Stimulated activated CD4-positive, alpha-beta T cell treated with anti-CD3 and anti-CD28 coated beads, TNF-alpha, amount 100 ng/mL, for 1 hour (primary cell): ENCODE measurements around the gene MED19.
A peak's percentile ranks its signal among the peaks of the same experiment; 100 is the strongest.
"Not testable (repeated sequence)": the region's sequence is repeated elsewhere in the genome, so short reads cannot be mapped to it uniquely, and the experiment has no call there.

ENCODE experiments used
- DNase-seq, 3 donors: peaks; one replicate each; pipeline ENCODE4 v3.0.0-alpha.2; 2020; ENCODE audit warnings: low read depth in 3 of 3, low spot score in 1 of 3

Gene MED19

GRCh38 chr11:57705432-57705831 is 6.6 kb downstream of the MED19 start:
- not testable (repeated sequence) for DNase-seq

DNA sequence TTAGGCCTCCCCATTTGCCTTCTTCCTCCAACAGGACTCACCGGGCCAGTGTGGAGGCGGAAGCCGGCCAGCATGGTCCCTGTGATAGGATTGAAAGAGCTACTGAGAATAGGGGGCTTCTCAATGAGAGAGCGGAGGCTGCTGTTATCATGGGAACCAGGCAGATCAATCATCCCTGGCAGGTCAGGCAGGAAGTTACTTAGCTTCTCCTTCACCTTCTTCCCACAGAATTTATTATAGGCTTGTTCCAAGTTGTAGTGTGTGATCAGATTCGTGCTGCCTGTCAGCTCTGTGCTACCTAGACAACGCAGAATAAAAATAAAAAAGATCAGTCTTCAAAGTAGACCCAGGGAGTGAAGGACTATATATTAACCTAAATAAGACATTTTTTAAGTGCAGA is 7.1 kb downstream of the MED19 start:
- no peak for DNase-seq

- DNase-seq = no peak
Observed at GRCh38 chr11:57703341-57703740, 8.7 kb downstream of the MED19 start.

DNA sequence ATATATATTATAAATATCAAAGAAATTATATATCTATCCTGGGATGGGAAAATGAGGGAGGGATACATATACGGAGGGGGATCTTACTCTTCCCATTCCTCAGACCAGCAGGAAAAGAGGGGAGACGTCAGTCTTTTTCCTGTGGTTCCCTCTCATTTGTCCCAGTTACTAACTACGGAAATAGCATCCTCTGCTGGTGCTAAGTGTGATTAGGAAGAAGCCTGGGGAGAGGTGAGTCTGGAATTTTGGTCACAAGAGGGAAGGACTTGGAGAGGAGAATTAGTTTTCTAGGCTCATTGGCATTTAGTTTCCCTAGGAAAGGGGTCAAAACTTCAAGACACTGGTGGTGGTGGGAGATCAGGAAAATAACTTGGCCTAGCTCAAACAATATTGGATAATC is 11.6 kb downstream of the MED19 start:
- DNase-seq = no peak

DNA sequence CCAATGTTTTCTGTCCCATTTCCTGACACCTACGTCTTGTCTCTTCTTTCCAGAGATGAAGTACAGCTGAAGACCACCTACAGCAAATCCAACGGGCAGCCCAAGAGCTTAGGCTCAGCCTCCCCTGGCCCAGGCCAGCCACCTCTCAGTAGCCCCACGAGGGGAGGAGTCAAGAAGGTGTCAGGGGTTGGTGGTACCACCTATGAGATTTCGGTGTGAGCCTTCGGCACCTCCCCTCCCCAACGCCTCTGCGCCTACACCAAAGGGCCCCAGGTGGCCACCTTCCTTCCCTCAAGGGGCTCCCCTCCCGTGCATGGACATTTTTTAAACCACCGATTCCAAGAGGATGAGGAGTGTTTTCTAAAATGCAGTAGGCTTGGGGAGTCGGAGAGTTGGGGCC is 12.2 kb downstream of the MED19 start:
- no peak for DNase-seq

DNA sequence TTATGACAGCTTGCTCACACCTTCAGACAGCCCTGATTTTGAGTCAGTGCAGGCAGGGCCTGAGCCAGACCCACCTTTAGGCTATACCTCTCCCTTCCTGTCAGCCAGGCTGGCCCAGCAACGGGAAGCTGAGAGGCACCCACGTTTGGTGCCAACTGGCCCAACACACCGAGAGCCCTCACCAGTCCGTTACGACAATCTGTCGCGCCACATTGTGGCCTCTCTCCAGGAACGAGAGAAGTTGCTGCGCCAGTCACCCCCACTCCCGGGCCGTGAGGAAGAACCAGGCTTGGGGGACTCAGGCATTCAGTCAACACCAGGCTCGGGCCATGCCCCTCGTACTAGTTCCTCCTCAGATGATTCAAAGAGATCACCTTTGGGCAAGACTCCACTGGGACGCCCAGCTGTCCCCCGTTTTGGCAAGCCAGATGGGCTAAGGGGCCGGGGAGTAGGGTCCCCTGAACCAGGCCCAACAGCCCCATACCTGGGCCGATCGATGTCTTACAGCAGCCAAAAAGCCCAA is 13.1 kb downstream of the MED19 start:
- no peak for DNase-seq

GRCh38 chr11:57690474-57690873 is 21.5 kb downstream of the MED19 start:
- not testable (repeated sequence) for DNase-seq

- DNase-seq = no peak
Observed at GRCh38 chr11:57681168-57681567, 30.8 kb downstream of the MED19 start.

DNA sequence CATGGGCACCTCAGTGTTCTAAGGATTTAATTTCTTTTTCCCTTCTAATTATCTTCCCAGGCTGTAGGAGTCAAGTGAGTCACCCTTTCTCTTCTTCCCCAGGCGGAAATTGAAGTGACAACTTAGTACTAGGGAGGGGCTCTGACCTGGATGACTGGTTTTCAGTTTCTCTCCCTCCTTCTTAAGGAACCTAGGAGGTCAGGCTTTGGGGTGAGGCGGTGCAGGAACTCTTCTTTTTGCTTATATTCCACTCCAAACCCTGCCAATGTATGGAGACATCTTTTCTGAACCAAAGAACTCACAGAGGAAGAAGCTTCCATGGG is 31.5 kb downstream of the MED19 start:
- DNase-seq = no peak

- no peak for DNase-seq
Observed at GRCh38 chr11:57679396-57679795, 32.6 kb downstream of the MED19 start.

DNA sequence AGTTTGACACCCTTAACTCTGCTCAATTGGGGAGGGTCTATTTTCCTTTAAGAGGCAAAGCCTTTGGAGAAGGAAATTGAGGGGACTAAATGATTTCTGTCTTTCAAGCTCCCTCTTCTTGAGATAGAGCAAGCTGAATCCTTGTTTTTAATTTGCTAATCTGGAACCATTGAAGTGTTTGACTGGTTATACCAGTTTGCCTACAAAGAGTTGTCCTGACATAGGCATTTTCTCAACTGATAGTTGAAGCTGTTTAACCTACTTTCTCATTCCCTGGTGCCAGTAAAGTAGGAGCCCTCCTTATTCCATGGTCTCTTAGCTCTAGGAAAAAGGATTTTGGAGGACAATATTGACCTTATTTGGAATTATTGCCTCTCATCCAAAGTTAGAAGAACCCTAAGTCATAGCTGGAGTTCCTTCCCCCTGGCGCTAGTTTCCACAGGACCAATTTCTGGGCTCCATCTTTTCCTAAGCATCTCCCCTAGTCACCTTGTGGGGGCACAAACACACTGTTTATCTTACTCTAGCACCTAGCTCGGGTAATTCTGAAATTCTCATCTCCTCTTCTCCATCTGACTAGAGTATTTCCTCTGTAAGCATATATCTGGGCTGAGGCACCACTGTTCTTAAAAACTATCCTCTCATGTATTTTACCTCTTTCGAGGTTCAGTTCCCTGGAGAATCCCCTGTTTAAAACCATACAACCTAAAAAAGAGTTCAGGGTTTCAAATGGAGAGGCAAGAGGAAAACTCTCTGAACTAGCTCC is 36.7 kb downstream of the MED19 start:
- DNase-seq = no peak

GRCh38 chr11:57674251-57674650 is 37.8 kb downstream of the MED19 start:
- DNase-seq = no peak

- peak in 1 of 3 donors; percentile 11 for DNase-seq
Observed at GRCh38 chr11:57668434-57668782, 43.6 kb downstream of the MED19 start.

- DNase-seq = peak; percentile 97 to 99 (median 98)
Observed at GRCh38 chr11:57667736-57668433, 44.1 kb downstream of the MED19 start, which contains the start of gene ZDHHC5. TSS of gene ZDHHC5 (plus strand) at chr11:57668114. CDS start at chr11:57673091, 4,977 bp downstream.

DNA sequence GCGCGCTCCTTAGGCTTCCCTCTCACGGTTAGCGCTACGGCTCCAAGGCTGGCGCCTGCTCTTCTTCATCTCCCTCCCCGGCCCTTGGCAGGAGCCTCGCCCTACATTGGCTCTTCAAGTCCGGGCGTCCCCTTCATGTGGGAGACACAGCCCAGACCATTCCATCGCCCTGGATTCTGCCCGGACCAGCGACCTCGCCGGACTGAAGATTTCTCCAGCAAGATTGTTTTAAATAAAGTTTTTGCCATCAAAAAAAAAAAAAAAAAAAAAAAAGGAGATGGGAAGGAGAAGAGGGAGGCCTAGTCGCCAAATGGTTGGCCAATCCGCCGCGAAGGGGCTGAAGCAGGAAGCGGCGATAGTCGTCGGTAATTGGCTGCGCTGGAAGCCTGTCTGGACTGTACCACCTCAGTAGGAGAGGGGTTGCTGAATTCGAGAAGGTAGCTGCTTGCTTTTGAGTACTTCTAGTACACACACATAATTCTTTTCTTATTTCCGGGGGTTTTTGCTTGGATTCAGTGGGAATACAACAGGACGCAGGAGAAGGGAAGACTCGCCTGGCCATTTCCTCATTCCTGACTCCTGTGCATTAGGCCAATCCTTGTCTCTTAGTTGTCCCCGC is 44.8 kb downstream of the MED19 start:
- peak; percentile 68 to 92 (median 87) for DNase-seq

DNA sequence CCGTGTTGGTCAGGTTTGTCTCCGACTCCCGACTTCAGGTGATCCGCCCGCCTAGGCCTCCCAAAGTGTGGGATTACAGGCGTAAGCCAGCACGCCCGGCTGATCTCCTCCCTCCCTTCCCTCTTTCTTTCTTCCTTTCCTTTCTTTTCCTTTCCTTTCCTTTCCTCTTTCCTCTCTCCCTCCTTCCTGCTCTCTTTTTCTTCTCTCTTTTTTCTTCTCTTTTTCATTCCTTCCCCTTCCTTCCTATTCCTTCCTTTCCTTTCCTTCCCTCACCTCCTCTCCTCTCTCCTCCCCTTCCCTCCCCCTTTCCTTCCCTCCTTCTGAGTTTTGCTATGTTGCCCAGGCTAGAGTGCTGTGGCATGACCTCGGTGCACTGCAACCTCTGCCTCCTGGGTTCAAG is 48.0 kb downstream of the MED19 start:
- no peak for DNase-seq

- no peak for DNase-seq
Observed at GRCh38 chr11:57662893-57663292, 49.1 kb downstream of the MED19 start.

DNA sequence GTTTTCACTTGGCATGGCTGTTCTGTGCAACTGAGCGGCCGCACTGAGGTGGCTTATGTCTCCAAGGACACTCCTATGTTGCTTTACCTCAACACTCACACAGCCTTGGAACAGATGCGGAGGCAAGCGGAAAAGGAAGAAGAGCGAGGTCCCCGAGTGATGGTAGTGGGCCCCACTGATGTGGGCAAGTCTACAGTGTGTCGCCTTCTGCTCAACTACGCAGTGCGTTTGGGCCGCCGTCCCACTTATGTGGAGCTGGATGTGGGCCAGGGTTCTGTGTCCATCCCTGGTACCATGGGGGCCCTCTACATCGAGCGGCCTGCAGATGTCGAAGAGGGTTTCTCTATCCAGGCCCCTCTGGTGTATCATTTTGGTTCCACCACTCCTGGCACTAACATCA is 52.3 kb downstream of the MED19 start:
- no peak for DNase-seq

DNA sequence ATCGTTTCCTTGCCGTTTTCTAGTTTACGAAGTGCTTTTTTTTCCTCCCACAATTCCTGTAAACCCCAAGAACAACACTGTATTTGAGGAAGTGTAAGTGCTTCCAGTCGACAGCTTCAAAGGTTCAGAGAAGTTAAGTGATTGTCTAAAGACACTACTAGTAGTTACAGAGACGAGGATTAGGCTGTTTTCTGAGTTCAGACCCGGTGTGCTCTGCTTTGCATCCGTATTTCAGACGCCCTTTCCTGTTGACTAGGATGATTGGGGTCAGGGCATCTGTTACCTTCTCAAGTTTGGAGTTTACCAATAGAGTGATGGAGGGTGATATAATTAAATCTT is 54.0 kb downstream of the MED19 start:
- DNase-seq = no peak

- peak; percentile 94 to 95 (median 95) for DNase-seq
Observed at GRCh38 chr11:57657194-57658022, 54.6 kb downstream of the MED19 start, which contains the start of gene CLP1. TSS of gene CLP1 (plus strand) at chr11:57657762. CDS start at chr11:57659477, 1,715 bp downstream.

DNA sequence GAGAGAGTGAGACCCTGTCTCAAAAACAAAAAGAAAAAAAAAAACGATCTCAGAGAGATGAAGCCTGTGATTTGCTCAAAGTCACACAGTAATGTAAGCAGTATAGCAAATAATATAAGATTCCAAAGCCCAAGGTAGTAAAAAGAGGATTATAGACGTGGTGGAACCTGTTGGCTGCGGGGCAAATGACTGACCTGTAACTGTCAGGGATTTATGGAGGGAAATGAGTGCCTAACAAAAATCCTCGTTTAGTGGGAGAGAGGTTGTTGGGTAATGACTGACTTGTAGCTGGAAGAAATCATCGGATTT is 55.2 kb downstream of the MED19 start:
- DNase-seq = no peak
